Body of pancreas (tissue), 4 donors: ENCODE results near the gene TNIK. TPM values are rescaled to one million over a fixed set of nuclear protein-coding genes. Genes with fewer than 3 reads are reported as not detected.

Experiments
- ATAC-seq: fragments of 150-250 bp; one replicate; pipeline ENCODE4 v1.9.1; 2016
- DNase-seq, 4 donors: peaks; one replicate each; pipeline ENCODE4 v3.0.0-alpha.2; 2019
- H3K27ac ChIP-seq, 4 donors: fragments of 200-600 bp; sonication (generic); 1 replicate in 3 of 4; 2 replicates in 1 of 4; pipeline versions ENCODE4 v1.5.1 to v1.6.1; 2016 to 2019; ENCODE audit warnings: mild to moderate bottlenecking in 1 of 4, mixed read lengths in 1 of 4, moderate library complexity in 1 of 4
- H3K27me3 ChIP-seq, 2 donors: fragments of 200-600 bp; sonication (generic); one replicate each; pipeline ENCODE4 v1.6.0; 2016; ENCODE audit warnings: mild to moderate bottlenecking in 1 of 2
- H3K36me3 ChIP-seq, 2 donors: fragments of 200-600 bp; sonication (generic); replicated peaks in 1 of 2; 2 replicates each; pipeline ENCODE4 v1.5.1; 2016; ENCODE audit warnings: low read depth in 2 of 2; ENCODE audit not compliant: insufficient read depth in 1 of 2
- H3K4me1 ChIP-seq: fragments of 200-600 bp; sonication (generic); one replicate; pipeline ENCODE4 v1.6.0; 2016
- H3K4me3 ChIP-seq, 2 donors: fragments of 200-600 bp; sonication (generic); 1 replicate in 1 of 2; 2 replicates in 1 of 2; pipeline ENCODE4 v1.5.1; 2016 to 2019
- H3K9me3 ChIP-seq, 3 donors: fragments of 200-600 bp; sonication (generic); 1 replicate in 2 of 3; 2 replicates in 1 of 3; pipeline ENCODE4 v1.5.1; 2016
- CTCF ChIP-seq, 7 experiments: fragments of 450-650 bp in 4 of 7; fragments of 200-600 bp in 3 of 7; sonication (generic) in 3 of 7; IDR thresholded peaks; one replicate each; pipeline ENCODE4 v1.5.1; 2016 to 2019; ENCODE audit warnings: antibody characterized with exemption in 7 of 7
- POLR2A ChIP-seq, 3 donors: fragments of 450-650 bp; IDR thresholded peaks; one replicate each; pipeline ENCODE4 v1.6.1; 2016; ENCODE audit warnings: antibody characterized with exemption in 3 of 3, mild to moderate bottlenecking in 2 of 3
- WGBS, 2 donors: methylation state at CpG; one replicate each; pipeline ENCODE4 v1.1.5; 2017; 5-methylcytosine and 5-hydroxymethylcytosine counted together
- intact Hi-C: fragments of 100-400 bp; cut with DNase I; formaldehyde crosslinking; loops from one replicate; pipeline ENCODE4 v1.15.1; 2023
- total RNA-seq, 2 donors: library from RNA; depleted of rRNA; stranded (reverse); fragments of >200 nt; gene quantifications; one replicate each; pipeline ENCODE4 v1.1.0, GENCODE V29; 2016

Gene TNIK
- total RNA-seq, 2 donors from 2014 or later = 7.6 to 9.6 TPM

- 92 to 94% methylated on average over 2 of the region's 2 CpGs for WGBS, 2 donors
- H3K9me3 ChIP-seq = no peaks in the 10 kb centered on the region
Measured at GRCh38 chr3:171077261-171077660, 382.9 kb downstream of the TNIK start.

GRCh38 chr3:171072432-171072831 is 387.8 kb downstream of the TNIK start:
- Histone ChIP-seq H3K36me3 (no peaks in the 10 kb centered on the region), H3K4me3 (no peak overlapping the region), H3K27me3 (no peaks in the 10 kb centered on the region), H3K9me3 (no peaks in the 10 kb centered on the region), H3K4me1 (no peaks in the 10 kb centered on the region), H3K27ac (no peak overlapping the region)
- DNase-seq (no peak), ATAC-seq (no peak)
- intact Hi-C loops = no loop called here
- TF ChIP-seq CTCF (IDR thresholded peaks at IDR 0.05) (no peak), POLR2A (IDR thresholded peaks at IDR 0.05) (no peak)

More at GRCh38 chr3:171077261-171077660, 382.9 kb downstream of the TNIK start:
- no peak overlapping the region for H3K27ac ChIP-seq
- H3K4me3 ChIP-seq = no peak overlapping the region
- no peaks in the 10 kb centered on the region for H3K27me3 ChIP-seq
- intact Hi-C loops = no loop called here
- no peaks in the 10 kb centered on the region for H3K4me1 ChIP-seq
- ATAC-seq = no peak
- DNase-seq = no peak
- H3K36me3 ChIP-seq = no peaks in the 10 kb centered on the region
- TF ChIP-seq POLR2A (IDR thresholded peaks at IDR 0.05) (no peak), CTCF (IDR thresholded peaks at IDR 0.05) (no peak)

GRCh38 chr3:171068658-171069057 is 391.5 kb downstream of the TNIK start:
- DNase-seq (no peak), ATAC-seq (no peak)
- Histone ChIP-seq H3K27ac (no peak overlapping the region), H3K4me1 (no peaks in the 10 kb centered on the region), H3K27me3 (no peaks in the 10 kb centered on the region), H3K9me3 (no peaks in the 10 kb centered on the region), H3K36me3 (no peaks in the 10 kb centered on the region), H3K4me3 (no peak overlapping the region)
- intact Hi-C loops = no loop called here
- TF ChIP-seq POLR2A (IDR thresholded peaks at IDR 0.05) = no peak
- TF ChIP-seq CTCF (IDR thresholded peaks at IDR 0.05) = no peak
- 69 to 75% methylated on average over 3 of the region's 3 CpGs for WGBS, 2 donors

- intact Hi-C loops = no loop called here
- Histone ChIP-seq H3K9me3 (no peaks in the 10 kb centered on the region), H3K27ac (no peak overlapping the region), H3K27me3 (no peaks in the 10 kb centered on the region), H3K36me3 (no peaks in the 10 kb centered on the region), H3K4me1 (no peaks in the 10 kb centered on the region), H3K4me3 (no peak overlapping the region)
- 81 to 86% methylated on average over 6 of the region's 6 CpGs for WGBS, 2 donors
- DNase-seq (no peak), ATAC-seq (no peak)
- no peak for TF ChIP-seq POLR2A (IDR thresholded peaks at IDR 0.05)
- TF ChIP-seq CTCF (IDR thresholded peaks at IDR 0.05) = no peak
Measured at GRCh38 chr3:171066206-171066605, 394.0 kb downstream of the TNIK start.

- H3K36me3 ChIP-seq = no peaks in the 10 kb centered on the region
- no peaks in the 10 kb centered on the region for H3K4me1 ChIP-seq
- H3K27ac ChIP-seq = no peak overlapping the region
- no peaks in the 10 kb centered on the region for H3K27me3 ChIP-seq
- ATAC-seq (no peak), DNase-seq (no peak)
- no peak for TF ChIP-seq CTCF (IDR thresholded peaks at IDR 0.05)
- TF ChIP-seq POLR2A (IDR thresholded peaks at IDR 0.05) = no peak
- 77 to 81% methylated on average over 1 of the region's 1 CpG for WGBS, 2 donors
- no peak overlapping the region for H3K4me3 ChIP-seq
- H3K9me3 ChIP-seq = no peaks in the 10 kb centered on the region
- intact Hi-C loops = no loop called here
Measured at GRCh38 chr3:171065732-171066131, 394.5 kb downstream of the TNIK start.
